Measurements from ENCODE around the gene SLC16A3.

The SLC16A3 gene

DNA sequence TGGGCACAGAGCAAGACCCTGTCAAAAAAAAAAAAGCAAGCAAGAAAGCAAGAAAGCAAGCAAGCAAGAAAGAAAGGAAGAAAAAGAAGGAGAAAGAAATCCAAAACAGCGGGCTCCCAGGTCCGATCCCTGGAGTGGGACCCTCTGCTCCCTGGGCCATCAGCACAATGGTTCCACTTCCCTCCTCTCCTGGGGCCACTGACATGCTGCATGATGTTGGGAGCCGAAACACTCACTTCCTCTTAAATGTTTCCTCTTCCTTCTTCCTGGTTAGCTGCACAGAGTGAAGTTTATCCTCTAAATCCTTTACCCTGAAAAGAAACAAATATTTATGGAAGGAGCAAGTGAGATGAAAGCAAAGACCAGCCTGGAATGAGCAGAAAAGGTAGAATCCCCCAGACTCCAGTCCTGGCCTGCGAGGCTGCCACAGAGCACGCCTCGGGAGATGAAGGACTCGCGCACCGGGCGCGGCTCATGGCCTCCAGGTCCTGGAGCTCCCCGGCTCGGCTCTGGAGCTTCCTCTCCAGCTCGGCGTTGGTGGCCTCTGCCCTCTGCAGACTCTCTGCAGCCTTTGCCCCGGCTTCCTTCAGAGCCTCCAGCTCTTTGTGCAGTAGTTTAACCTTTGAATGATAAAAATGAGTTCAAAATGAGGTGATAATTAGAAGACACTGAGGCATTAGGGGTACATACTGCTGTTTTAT, 35.2 kb upstream of the SLC16A3 start:
- Histone ChIP-seq H3K27ac (peak overlapping the region; percentile 23; the same call in 1 of the 2 replicates), H3K27me3 (no peaks in the 10 kb centered on the region), H3K9ac (no peak overlapping the region), H3K4me2 (peak overlapping the region; percentile 29), H4K20me1 (no peaks in the 10 kb centered on the region), H3K4me1 (peaks cover 11% of the 10 kb centered on the region), H3K36me3 (peaks cover 69% of the 10 kb centered on the region), H3K4me3 (no peak overlapping the region), H3K9me3 (no peaks in the 10 kb centered on the region)
- TF ChIP-seq Cebpa-rat (IDR thresholded peaks at IDR 0.05), result no peak

DNA sequence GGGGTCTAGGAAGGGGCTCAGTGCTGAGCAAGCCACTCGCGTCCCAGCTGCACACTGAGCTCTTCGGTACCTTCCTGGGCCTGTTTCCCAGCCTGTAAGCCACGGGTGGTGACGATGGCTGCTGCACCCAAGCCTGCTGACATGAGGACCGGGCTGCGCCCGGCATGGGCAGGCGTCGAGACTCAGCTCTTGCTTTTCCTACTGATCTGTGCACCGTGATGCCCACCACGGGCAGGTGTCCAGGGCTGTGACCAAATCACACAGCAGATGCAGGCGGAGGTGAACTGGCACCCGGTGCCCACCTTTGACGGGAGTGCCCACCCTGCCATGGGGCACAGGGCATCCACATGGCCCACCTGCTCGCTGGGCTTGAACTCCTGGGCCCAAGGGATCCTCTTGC, 34.1 kb upstream of the SLC16A3 start:
- Histone ChIP-seq H3K4me3 (no peak overlapping the region), H3K4me1 (peaks cover 15% of the 10 kb centered on the region), H3K27me3 (no peaks in the 10 kb centered on the region), H4K20me1 (no peaks in the 10 kb centered on the region), H3K27ac (no peak overlapping the region), H3K36me3 (peaks cover 64% of the 10 kb centered on the region), H3K9ac (no peak overlapping the region), H3K9me3 (no peaks in the 10 kb centered on the region), H3K4me2 (no peak overlapping the region)
- TF ChIP-seq Cebpa-rat (IDR thresholded peaks at IDR 0.05), result no peak

DNA sequence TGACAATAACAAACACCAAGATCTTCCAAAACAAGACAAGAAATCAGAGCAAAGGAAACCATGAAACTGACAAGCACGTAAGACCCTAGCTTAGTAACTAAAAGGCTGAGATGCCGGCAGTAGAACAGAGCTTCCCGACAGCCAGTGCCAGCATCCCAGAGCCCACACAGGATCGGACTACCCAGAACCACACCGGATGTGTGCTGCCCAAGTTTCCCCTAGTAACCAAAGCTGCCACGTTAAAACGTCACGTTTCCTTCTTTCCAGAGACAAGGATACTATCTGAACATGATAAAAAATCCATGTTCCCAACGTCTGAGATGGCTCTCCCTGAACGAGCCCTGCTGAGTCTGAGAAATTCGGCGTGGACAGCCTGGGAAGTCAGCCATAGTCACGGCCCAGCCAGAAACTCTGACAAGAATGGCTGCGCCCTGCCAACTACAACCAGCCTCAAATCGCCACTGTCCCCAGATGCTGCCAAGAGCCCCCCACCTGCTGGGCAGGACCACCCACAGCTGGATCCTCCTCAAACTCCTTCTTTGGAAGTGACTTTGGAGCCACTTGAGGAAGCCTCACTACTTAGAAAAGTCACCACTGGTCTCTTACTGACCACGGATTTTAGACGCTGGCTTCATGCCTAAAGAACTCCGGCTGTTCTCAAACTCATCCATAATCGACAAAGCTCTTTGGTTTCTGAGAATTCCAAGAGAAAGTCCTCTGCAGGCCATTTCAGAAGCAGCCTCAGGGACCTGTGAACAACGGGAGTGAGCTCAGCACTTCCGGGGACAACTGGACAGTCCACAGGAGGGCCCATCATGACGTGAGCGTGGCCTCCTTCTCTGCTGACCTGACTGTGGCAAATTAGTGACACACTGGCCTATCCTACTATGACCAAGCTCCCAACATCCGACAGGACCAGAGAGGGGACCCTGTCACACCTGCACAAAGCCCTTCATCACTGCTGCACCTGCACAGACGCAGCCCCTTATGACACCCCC, 32.9 kb upstream of the SLC16A3 start:
- H3K4me3 ChIP-seq, result no peak overlapping the region
- H4K20me1 ChIP-seq, result no peaks in the 10 kb centered on the region
- H3K9ac ChIP-seq, result no peak overlapping the region
- H3K4me1 ChIP-seq, result peaks cover 28% of the 10 kb centered on the region
- no peak overlapping the region for H3K27ac ChIP-seq
- TF ChIP-seq Cebpa-rat (IDR thresholded peaks at IDR 0.05), result no peak
- H3K36me3 ChIP-seq, result peaks cover 64% of the 10 kb centered on the region
- no peaks in the 10 kb centered on the region for H3K27me3 ChIP-seq
- H3K9me3 ChIP-seq, result no peaks in the 10 kb centered on the region
- H3K4me2 ChIP-seq, result no peak overlapping the region

DNA sequence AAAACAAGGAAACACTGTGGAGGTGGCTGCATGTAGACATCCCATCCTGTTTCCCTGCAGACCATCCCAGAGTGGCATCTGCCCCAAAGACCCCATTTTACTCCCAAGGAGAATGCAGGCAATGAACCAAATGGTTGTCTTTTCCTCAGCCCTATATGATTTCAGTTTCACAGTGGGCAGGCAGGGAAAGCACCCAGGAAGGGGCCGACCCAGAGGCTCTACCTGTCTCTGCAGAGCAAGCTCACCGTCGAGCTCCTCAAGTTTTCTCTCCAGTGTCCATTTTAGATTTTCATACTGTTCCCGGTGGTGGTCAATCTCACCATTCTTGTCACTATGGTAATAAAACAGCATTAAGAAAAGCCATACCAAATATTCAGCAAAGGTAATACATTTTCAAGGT, 30.8 kb upstream of the SLC16A3 start:
- Histone ChIP-seq H4K20me1 (no peaks in the 10 kb centered on the region), H3K27me3 (no peaks in the 10 kb centered on the region), H3K4me3 (no peak overlapping the region), H3K36me3 (peaks cover 48% of the 10 kb centered on the region), H3K9me3 (no peaks in the 10 kb centered on the region), H3K9ac (no peak overlapping the region), H3K4me1 (peaks cover 45% of the 10 kb centered on the region), H3K4me2 (no peak overlapping the region), H3K27ac (no peak overlapping the region)
- TF ChIP-seq Cebpa-rat (IDR thresholded peaks at IDR 0.05), result no peak

DNA sequence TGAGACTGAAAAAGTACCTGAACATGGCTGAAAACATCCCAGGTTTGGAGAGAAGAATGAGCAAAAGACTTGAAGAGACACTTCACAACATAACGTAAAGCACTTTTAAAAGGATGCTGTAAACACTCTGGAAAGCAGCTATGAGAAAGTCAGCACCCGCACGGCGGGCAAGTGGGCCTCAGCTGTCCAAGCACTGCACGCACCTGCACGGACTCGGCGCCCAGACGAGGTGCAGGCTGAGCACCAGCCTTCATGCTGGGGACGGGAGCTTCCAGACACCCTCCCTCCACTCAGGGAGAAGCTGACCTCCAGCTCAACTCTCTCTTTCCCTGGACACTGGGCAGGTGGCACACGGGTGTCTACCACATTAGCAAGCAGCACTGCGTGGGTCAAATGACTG, 29.3 kb upstream of the SLC16A3 start:
- Histone ChIP-seq H3K27me3 (no peaks in the 10 kb centered on the region), H3K4me3 (no peak overlapping the region), H3K27ac (0 out of 2 replicates have a peak overlapping the region, but pooled peaks have one; percentile 55), H4K20me1 (no peaks in the 10 kb centered on the region), H3K9ac (no peak overlapping the region), H3K4me2 (peak overlapping the region; percentile 74), H3K4me1 (peaks cover 35% of the 10 kb centered on the region), H3K36me3 (peaks cover 36% of the 10 kb centered on the region), H3K9me3 (no peaks in the 10 kb centered on the region)
- TF ChIP-seq Cebpa-rat (IDR thresholded peaks at IDR 0.05), result no peak

DNA sequence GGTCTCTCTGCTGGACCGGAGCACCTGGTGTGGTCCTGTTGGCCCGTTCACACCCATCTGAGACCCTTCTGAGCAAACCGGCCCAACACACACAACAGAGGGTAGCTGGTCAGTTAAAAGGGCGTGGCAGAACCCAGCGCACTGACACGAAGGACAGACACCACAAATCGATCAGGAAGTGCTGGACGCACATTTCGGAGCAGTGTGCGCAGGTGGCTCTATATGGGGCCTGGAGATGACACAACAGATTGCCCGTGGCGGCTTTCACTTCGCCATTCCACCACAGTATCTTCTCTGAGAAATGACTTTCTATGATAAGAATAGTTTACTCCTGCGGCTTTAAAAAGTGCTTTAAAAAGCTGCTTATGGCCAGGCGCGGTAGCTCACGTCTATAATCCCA, 28.7 kb upstream of the SLC16A3 start:
- Histone ChIP-seq H3K4me3 (no peak overlapping the region), H3K4me2 (peak overlapping the region; percentile 74), H3K9me3 (no peaks in the 10 kb centered on the region), H3K27me3 (no peaks in the 10 kb centered on the region), H3K9ac (no peak overlapping the region), H3K36me3 (peaks cover 30% of the 10 kb centered on the region; the same call in 1 of the 2 replicates), H4K20me1 (no peaks in the 10 kb centered on the region), H3K4me1 (peaks cover 36% of the 10 kb centered on the region), H3K27ac (peak overlapping the region; percentile 55)
- no peak for TF ChIP-seq Cebpa-rat (IDR thresholded peaks at IDR 0.05)

DNA sequence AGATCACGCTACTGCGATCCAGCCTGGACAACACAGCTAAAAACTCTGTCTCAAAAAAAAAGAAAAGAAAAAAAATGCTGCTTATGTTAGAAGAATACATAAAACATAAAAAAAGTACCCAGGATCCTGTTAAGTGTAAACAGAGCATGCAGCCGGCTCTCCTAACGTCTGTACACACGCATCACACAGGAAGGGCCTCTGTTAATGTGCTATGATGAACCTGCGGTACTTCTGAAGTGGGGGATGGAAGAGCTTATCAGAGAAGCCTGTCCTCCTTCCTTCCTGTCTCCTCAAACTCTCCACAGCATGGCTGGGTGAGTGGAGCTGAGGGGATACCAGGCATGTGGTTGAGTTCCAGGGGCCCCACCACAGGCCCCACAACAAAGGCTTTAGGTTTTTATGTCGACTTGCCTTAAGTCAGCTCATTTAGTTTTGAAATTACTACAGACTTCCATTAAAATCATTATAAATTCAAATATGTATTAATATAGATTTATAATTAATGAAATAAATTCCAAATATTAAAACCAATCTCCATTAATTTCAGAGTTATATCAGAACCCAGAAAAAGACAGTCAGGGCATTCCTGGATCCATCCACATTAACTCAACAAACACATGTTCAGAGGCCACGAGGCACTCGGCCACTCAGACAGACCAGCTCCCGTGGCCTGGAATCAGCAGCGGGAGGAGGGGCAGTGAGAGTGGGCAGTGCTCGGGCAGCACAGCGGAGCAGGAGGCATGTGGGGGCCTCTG, 27.9 kb upstream of the SLC16A3 start:
- H3K4me2 ChIP-seq, result peak overlapping the region; percentile 74
- H3K9ac ChIP-seq, result no peak overlapping the region
- H3K27me3 ChIP-seq, result no peaks in the 10 kb centered on the region
- H3K9me3 ChIP-seq, result no peaks in the 10 kb centered on the region
- TF ChIP-seq Cebpa-rat (IDR thresholded peaks at IDR 0.05), result no peak
- H3K4me3 ChIP-seq, result no peak overlapping the region
- H3K27ac ChIP-seq, result peak overlapping the region; percentile 55
- no peaks in the 10 kb centered on the region for H4K20me1 ChIP-seq
- H3K4me1 ChIP-seq, result peaks cover 44% of the 10 kb centered on the region
- peaks cover 24% of the 10 kb centered on the region; the same call in 1 of the 2 replicates for H3K36me3 ChIP-seq

DNA sequence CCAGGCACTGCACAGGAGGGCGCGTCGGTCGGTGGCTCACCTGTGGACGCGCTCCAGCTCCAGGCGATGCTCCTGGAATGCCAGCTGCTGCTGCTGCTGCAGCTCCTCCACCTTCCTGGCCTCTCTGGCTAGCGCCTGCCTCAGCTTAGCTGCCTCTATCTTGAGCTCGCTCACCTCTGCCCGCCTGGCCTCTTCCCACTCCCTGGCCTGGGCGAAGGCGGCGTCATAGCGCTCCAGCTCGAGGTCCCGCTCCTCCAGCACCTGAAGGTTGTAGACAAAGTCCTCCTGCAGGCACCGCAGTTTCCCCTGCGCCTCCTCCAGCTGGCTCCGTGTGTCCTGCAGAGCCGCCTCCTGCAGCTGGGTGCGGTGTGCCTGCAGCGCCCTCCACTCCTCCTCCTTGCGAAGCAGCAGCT, 27.3 kb upstream of the SLC16A3 start:
- no peaks in the 10 kb centered on the region for H3K27me3 ChIP-seq
- H3K9ac ChIP-seq, result no peak overlapping the region
- peaks cover 49% of the 10 kb centered on the region for H3K4me1 ChIP-seq
- peaks cover 18% of the 10 kb centered on the region; the same call in 1 of the 2 replicates for H3K36me3 ChIP-seq
- no peak overlapping the region for H3K27ac ChIP-seq
- H4K20me1 ChIP-seq, result no peaks in the 10 kb centered on the region
- H3K9me3 ChIP-seq, result no peaks in the 10 kb centered on the region
- TF ChIP-seq Cebpa-rat (IDR thresholded peaks at IDR 0.05), result no peak
- H3K4me3 ChIP-seq, result no peak overlapping the region
- H3K4me2 ChIP-seq, result peak overlapping the region; percentile 74

DNA sequence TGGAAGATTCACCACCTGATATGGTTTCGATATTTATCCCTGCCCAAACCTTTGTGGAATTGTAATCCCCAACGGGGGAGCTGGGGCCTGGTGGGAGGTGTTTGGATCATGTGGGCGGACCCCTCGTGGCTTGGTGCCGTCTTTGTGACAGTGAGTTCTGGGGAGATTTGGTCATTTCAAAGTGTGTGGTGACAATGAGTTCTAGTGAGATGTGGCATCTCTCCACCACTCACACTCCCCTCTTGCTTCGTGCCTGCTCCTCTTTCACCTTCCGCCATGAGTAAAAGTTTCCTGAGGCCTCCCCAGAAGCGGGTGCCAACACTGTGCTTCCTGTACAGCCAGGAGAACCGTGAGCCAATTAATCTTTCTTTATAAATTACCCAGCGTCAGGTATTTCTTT, 25.9 kb upstream of the SLC16A3 start:
- peaks cover 17% of the 10 kb centered on the region for H3K36me3 ChIP-seq
- no peak overlapping the region for H3K4me3 ChIP-seq
- H4K20me1 ChIP-seq, result no peaks in the 10 kb centered on the region
- peaks cover 50% of the 10 kb centered on the region for H3K4me1 ChIP-seq
- H3K27ac ChIP-seq, result no peak overlapping the region
- H3K4me2 ChIP-seq, result no peak overlapping the region
- H3K9me3 ChIP-seq, result no peaks in the 10 kb centered on the region
- no peaks in the 10 kb centered on the region for H3K27me3 ChIP-seq
- no peak overlapping the region for H3K9ac ChIP-seq
- no peak for TF ChIP-seq Cebpa-rat (IDR thresholded peaks at IDR 0.05)

Data from BLaER1 (cell line).